Neural crest cell (in vitro differentiated cells): ENCODE results near the gene LTN1. TPM values are rescaled to one million over a fixed set of nuclear protein-coding genes. Genes with fewer than 3 reads are reported as not detected.

Experiments used
- DNase-seq: peaks from one replicate; pipeline ENCODE4 v3.0.0; 2021; ENCODE audit warnings: low read depth, mixed read lengths, low spot score
- H3K27ac Mint-ChIP-seq: one replicate; pipeline ENCODE4 v1.8.0; 2021; ENCODE audit warnings: mild to moderate bottlenecking, mixed read lengths; ENCODE audit not compliant: unreplicated experiment
- H3K27me3 Mint-ChIP-seq: 2 replicates; pipeline ENCODE4 v1.8.0; 2021; ENCODE audit warnings: low read depth, mild to moderate bottlenecking, mixed read lengths
- H3K36me3 Mint-ChIP-seq: 2 replicates; pipeline ENCODE4 v1.8.0; 2021; ENCODE audit warnings: low read depth, mild to moderate bottlenecking, mixed read lengths
- H3K4me1 Mint-ChIP-seq: 2 replicates; pipeline ENCODE4 v1.8.0; 2021; ENCODE audit warnings: mixed read lengths
- H3K4me3 Mint-ChIP-seq: one replicate; pipeline ENCODE4 v1.8.0; 2021; ENCODE audit warnings: mild to moderate bottlenecking, mixed read lengths
- H3K9me3 Mint-ChIP-seq: 2 replicates; pipeline ENCODE4 v1.8.0; 2021; ENCODE audit warnings: mixed read lengths
- CTCF ChIP-seq: fragments of 200-600 bp; sonication (generic); conservative IDR thresholded peaks from 2 replicates; pipeline ENCODE4 v1.5.0; 2021; ENCODE audit warnings: antibody characterized with exemption, mild to moderate bottlenecking
- total RNA-seq: library from RNA; stranded (reverse); gene quantifications from 2 replicates; pipeline ENCODE4 v1.2.1, GENCODE V29; 2021

LTN1 gene
- total RNA-seq, 1 donor from 2014 or later, result 21.2 TPM

- no peak for DNase-seq
- H3K4me1 Mint-ChIP-seq, result no peaks in the 10 kb centered on the region
- no peaks in the 10 kb centered on the region for H3K9me3 Mint-ChIP-seq
- no peaks in the 10 kb centered on the region for H3K27me3 Mint-ChIP-seq
- no peak for TF ChIP-seq CTCF
- H3K4me3 Mint-ChIP-seq, result no peak overlapping the region
- H3K36me3 Mint-ChIP-seq, result peaks cover 9% of the 10 kb centered on the region
- H3K27ac Mint-ChIP-seq, result no peak overlapping the region
These were observed 10.0 kb downstream of the LTN1 start for GRCh38 chr21:28982637-28983036.

GRCh38 chr21:28979092-28979491, 13.6 kb downstream of the LTN1 start:
- TF ChIP-seq CTCF, result no peak
- Mint-ChIP-seq H3K4me1 (no peaks in the 10 kb centered on the region), H3K4me3 (no peak overlapping the region), H3K27ac (no peak overlapping the region), H3K27me3 (no peaks in the 10 kb centered on the region), H3K36me3 (peaks cover 13% of the 10 kb centered on the region), H3K9me3 (no peaks in the 10 kb centered on the region)
- no peak for DNase-seq

- no peak overlapping the region for H3K27ac Mint-ChIP-seq
- H3K27me3 Mint-ChIP-seq, result no peaks in the 10 kb centered on the region
- peaks cover 5% of the 10 kb centered on the region for H3K9me3 Mint-ChIP-seq
- TF ChIP-seq CTCF, result no peak
- no peak for DNase-seq
- peaks cover 13% of the 10 kb centered on the region for H3K4me1 Mint-ChIP-seq
- H3K36me3 Mint-ChIP-seq, result peaks cover 18% of the 10 kb centered on the region
- no peak overlapping the region for H3K4me3 Mint-ChIP-seq
These were observed 17.3 kb downstream of the LTN1 start for GRCh38 chr21:28975397-28975796.

GRCh38 chr21:28974531-28975227, 18.0 kb downstream of the LTN1 start:
- no peak for TF ChIP-seq CTCF
- Mint-ChIP-seq H3K4me3 (no peak overlapping the region), H3K9me3 (peaks cover 5% of the 10 kb centered on the region), H3K36me3 (peaks cover 18% of the 10 kb centered on the region), H3K27me3 (no peaks in the 10 kb centered on the region), H3K27ac (no peak overlapping the region), H3K4me1 (peaks cover 14% of the 10 kb centered on the region)
- DNase-seq, result no peak

- H3K4me1 Mint-ChIP-seq, result peaks cover 14% of the 10 kb centered on the region
- no peaks in the 10 kb centered on the region for H3K27me3 Mint-ChIP-seq
- no peak overlapping the region for H3K4me3 Mint-ChIP-seq
- DNase-seq, result no peak
- no peak overlapping the region for H3K27ac Mint-ChIP-seq
- TF ChIP-seq CTCF, result no peak
- peaks cover 5% of the 10 kb centered on the region for H3K9me3 Mint-ChIP-seq
- H3K36me3 Mint-ChIP-seq, result peaks cover 18% of the 10 kb centered on the region
These were observed 20.3 kb downstream of the LTN1 start for GRCh38 chr21:28972398-28972797.
